ENCODE results near the gene PHLDB3.
A peak's percentile ranks its signal among the peaks of the same experiment; 100 is the strongest.

Gene PHLDB3

DNA sequence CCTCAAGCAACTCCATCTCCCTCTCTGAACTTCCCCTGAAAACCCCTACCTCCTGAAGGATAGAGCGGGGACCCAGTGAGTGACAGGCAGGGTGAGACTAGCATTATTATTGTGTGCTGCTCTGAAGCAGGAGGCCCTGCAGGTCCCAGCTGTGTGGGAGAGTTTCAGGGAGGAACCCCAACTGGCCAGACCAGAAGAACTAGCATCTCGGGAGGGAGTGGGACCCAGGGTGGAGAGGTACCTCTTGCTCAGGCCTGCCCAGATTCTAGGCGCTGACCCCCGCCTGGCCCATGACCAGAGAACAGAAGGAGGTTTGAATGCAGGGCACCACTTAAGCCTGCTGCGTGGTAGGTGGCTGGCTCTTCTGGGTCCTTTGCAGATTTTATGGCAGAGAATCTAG, 33.5 kb downstream of the PHLDB3 start:
- Histone ChIP-seq H3K27me3 (ENCODE audit: control insufficient read depth, insufficient read depth, low read length) (no peaks in the 10 kb centered on the region), H3K4me1 (ENCODE audit: control insufficient read depth, insufficient read depth, low read length) (peaks cover 10% of the 10 kb centered on the region), H3K4me3 (ENCODE audit: low read length) (no peak overlapping the region), H3K9ac (ENCODE audit: low read length) (no peak overlapping the region), H3K9me3 (ENCODE audit: control insufficient read depth, low read length) (no peaks in the 10 kb centered on the region), H3K36me3 (ENCODE audit: control insufficient read depth, insufficient read depth, low read length) (no peaks in the 10 kb centered on the region)

DNA sequence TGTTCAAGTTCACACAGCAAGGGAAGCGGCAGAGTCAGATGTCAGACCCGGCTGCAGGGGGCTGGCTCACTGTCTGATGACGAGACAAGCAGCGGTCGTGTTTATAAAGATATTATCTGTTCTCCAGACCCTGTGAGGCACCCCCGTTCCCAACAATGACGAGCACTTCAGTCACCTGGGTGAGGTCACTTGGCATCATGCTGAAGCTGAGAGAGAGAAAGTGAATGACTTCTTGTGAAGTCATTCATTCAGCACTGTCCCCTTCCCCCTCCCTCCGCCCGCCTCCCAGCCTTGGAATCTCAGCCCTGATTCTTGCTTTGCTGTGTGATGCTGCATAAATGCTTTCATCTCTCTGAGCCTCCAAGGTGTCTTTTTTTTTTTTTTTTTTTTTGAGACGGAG, 34.3 kb downstream of the PHLDB3 start:
- H3K27me3 ChIP-seq (ENCODE audit: control insufficient read depth, insufficient read depth, low read length): peaks cover 3% of the 10 kb centered on the region
- H3K4me1 ChIP-seq (ENCODE audit: control insufficient read depth, insufficient read depth, low read length): peaks cover 14% of the 10 kb centered on the region
- H3K9ac ChIP-seq (ENCODE audit: low read length): no peak overlapping the region
- H3K36me3 ChIP-seq (ENCODE audit: control insufficient read depth, insufficient read depth, low read length): no peaks in the 10 kb centered on the region
- no peaks in the 10 kb centered on the region for H3K9me3 ChIP-seq (ENCODE audit: control insufficient read depth, low read length)
- H3K4me3 ChIP-seq (ENCODE audit: low read length): no peak overlapping the region

DNA sequence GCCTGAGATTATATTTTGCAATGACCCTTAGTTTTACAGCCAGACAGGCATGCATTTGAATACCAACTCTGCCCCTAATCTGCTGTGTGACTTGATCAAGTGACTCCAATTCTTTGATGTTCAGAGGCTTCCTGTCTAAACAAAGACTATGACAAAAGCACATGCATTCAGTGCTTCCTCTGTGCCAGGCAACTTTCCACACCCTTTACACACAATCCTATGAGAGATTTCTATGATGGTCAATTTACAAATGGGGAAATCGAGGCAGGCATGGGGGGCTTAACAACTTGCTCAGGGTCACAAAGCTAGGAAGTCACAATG, 35.4 kb downstream of the PHLDB3 start:
- Histone ChIP-seq H3K9ac (ENCODE audit: low read length) (no peak overlapping the region), H3K4me3 (ENCODE audit: low read length) (no peak overlapping the region), H3K4me1 (ENCODE audit: control insufficient read depth, insufficient read depth, low read length) (peaks cover 13% of the 10 kb centered on the region), H3K27me3 (ENCODE audit: control insufficient read depth, insufficient read depth, low read length) (peaks cover 6% of the 10 kb centered on the region), H3K9me3 (ENCODE audit: control insufficient read depth, low read length) (no peaks in the 10 kb centered on the region), H3K36me3 (ENCODE audit: control insufficient read depth, insufficient read depth, low read length) (no peaks in the 10 kb centered on the region)

DNA sequence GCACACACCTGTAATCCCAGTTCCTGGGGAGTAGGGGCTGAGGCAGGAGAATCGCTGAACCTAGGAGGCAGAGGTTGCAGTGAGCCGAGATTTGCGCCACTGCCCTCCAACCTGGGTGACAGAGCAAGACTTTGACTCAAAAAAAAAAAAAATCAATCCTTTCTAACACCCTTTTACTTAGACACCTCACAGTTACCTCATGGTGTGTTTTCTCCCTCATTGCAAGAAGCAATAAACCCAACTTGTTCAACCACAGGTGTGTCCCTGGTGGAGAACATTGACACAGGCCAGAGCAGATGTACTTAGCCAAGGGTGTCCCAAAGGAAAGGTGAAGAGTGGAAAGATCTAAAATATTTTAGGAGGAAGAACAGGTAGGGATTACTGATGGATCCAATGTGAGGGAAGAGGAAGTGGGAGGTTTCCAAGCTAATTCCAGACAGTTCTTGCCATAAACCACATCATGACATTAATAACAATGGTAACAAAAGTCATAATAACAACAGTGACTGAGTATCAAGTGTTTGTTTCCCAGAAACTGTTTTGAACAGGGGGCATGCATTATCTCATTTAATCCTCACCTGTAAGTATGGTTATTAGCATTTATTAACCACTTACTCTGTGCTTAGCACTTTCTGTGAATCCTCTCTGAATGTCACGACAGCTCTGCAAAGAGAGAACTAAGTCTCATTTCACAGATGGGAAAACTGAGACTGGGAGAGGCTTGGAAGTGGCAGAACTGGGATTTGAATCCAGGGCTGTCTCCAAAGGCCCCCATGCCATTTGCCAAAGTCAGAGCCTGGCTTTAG, 36.0 kb downstream of the PHLDB3 start:
- Histone ChIP-seq H3K9ac (ENCODE audit: low read length) (no peak overlapping the region), H3K4me3 (ENCODE audit: low read length) (no peak overlapping the region), H3K4me1 (ENCODE audit: control insufficient read depth, insufficient read depth, low read length) (peaks cover 11% of the 10 kb centered on the region), H3K36me3 (ENCODE audit: control insufficient read depth, insufficient read depth, low read length) (no peaks in the 10 kb centered on the region), H3K9me3 (ENCODE audit: control insufficient read depth, low read length) (no peaks in the 10 kb centered on the region), H3K27me3 (ENCODE audit: control insufficient read depth, insufficient read depth, low read length) (peaks cover 6% of the 10 kb centered on the region)

DNA sequence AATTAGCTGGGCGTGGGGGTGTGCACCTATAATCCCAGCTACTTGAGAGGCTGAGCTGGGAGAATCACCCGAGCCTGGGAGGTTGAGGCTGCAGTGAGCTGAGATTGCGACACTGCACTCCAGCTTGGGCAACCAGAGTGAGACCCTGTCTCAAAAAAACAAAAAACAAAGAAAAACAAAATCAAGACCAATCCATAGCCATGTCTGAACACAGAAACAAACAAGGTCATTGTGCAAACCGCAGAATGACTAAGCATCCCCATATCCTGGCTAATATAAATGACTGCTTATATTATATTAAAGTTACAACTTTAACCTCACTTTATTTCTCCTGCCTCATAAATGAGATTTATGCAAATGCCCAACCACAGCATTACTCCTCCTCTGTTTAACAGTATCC, 36.8 kb downstream of the PHLDB3 start:
- H3K4me3 ChIP-seq (ENCODE audit: low read length): no peak overlapping the region
- H3K27me3 ChIP-seq (ENCODE audit: control insufficient read depth, insufficient read depth, low read length): peaks cover 6% of the 10 kb centered on the region
- H3K4me1 ChIP-seq (ENCODE audit: control insufficient read depth, insufficient read depth, low read length): peaks cover 11% of the 10 kb centered on the region
- no peaks in the 10 kb centered on the region for H3K9me3 ChIP-seq (ENCODE audit: control insufficient read depth, low read length)
- no peak overlapping the region for H3K9ac ChIP-seq (ENCODE audit: low read length)
- no peaks in the 10 kb centered on the region for H3K36me3 ChIP-seq (ENCODE audit: control insufficient read depth, insufficient read depth, low read length)

DNA sequence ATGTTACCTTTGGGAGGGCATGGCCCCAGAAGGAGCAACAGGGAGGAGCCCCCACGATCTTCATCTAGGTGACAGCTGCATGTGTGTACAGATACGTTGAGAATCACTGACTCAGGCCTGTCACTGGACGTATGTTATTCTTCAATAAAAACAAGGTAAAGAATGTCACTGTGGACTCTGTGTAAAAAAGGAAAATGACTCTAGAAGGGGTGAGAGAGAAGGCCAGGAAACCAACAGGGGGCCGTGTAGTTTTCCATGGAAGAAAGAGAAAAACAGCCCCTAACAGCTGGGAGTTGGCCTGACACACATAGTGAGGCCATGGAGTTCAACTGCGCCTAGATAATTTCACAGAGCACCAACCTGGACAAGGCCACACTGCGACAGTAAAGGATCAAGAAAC, 37.3 kb downstream of the PHLDB3 start:
- Histone ChIP-seq H3K4me1 (ENCODE audit: control insufficient read depth, insufficient read depth, low read length) (peaks cover 11% of the 10 kb centered on the region), H3K4me3 (ENCODE audit: low read length) (no peak overlapping the region), H3K36me3 (ENCODE audit: control insufficient read depth, insufficient read depth, low read length) (no peaks in the 10 kb centered on the region), H3K9ac (ENCODE audit: low read length) (no peak overlapping the region), H3K9me3 (ENCODE audit: control insufficient read depth, low read length) (no peaks in the 10 kb centered on the region), H3K27me3 (ENCODE audit: control insufficient read depth, insufficient read depth, low read length) (peaks cover 6% of the 10 kb centered on the region)

DNA sequence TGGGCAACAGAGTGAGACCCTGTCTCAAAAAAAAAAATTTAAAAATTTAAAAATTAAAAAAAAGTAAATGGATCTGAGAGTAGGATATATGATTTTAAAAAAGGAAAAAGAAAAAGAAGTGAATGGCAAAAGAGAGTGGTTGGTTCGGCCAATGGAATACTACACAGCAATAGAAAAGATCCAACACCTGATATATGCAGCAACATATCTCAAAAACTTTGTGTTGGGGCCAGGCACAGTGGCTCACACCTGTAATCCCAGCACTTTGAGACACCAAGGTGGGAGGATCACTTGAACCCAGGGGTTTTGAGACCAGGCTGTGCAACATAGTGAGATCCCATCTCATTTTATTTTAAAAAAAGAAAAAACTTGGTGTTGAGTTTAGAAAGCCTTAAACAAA, 37.8 kb downstream of the PHLDB3 start:
- Histone ChIP-seq H3K27me3 (ENCODE audit: control insufficient read depth, insufficient read depth, low read length) (peaks cover 6% of the 10 kb centered on the region), H3K9ac (ENCODE audit: low read length) (no peak overlapping the region), H3K9me3 (ENCODE audit: control insufficient read depth, low read length) (no peaks in the 10 kb centered on the region), H3K36me3 (ENCODE audit: control insufficient read depth, insufficient read depth, low read length) (no peaks in the 10 kb centered on the region), H3K4me3 (ENCODE audit: low read length) (no peak overlapping the region), H3K4me1 (ENCODE audit: control insufficient read depth, insufficient read depth, low read length) (peaks cover 11% of the 10 kb centered on the region)

DNA sequence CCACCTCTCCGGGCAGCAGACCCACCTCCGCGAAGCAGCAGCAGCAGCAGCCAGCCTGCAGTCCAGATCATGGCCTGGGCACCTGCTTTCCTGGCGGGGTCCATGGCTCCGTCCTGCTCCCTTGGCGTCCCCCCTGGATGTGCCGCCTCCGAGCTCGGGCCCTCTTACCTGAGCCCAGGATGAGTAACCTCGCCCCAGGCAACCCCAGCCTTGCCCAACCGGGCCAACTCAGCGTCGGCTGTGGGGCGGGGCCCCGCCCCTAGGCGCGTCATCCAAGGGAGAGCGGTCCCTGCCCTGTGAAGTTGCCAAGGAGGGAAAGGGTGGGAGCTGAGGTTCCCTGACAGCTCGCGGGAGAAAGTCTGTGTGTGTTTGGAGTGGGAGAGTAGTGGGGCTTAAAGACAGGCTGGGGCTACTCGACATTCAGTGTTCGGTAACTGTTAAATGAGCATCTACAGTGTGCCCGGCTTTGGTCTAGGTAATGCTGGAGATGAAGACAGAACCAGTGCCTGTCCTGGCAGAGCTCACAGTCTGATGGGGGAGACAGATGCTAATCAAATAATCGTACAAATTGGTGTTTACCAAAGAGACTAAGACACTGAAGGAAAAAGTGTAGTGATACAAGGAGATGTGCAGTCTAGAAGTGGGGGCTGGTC, 39.0 kb downstream of the PHLDB3 start, which contains the start of gene LYPD3:
LYPD3 (minus strand) TSS at position 141 of the 653 bp plus-strand sequence; CDS start at position 104, 37 bp downstream.
- Histone ChIP-seq H3K36me3 (ENCODE audit: control insufficient read depth, insufficient read depth, low read length) (no peaks in the 10 kb centered on the region), H3K4me1 (ENCODE audit: control insufficient read depth, insufficient read depth, low read length) (peaks cover 11% of the 10 kb centered on the region), H3K9me3 (ENCODE audit: control insufficient read depth, low read length) (no peaks in the 10 kb centered on the region), H3K9ac (ENCODE audit: low read length) (no peak within 1 kb of the TSS), H3K27me3 (ENCODE audit: control insufficient read depth, insufficient read depth, low read length) (peaks cover 6% of the 10 kb centered on the region), H3K4me3 (ENCODE audit: low read length) (no peak within 1 kb of the TSS)

DNA sequence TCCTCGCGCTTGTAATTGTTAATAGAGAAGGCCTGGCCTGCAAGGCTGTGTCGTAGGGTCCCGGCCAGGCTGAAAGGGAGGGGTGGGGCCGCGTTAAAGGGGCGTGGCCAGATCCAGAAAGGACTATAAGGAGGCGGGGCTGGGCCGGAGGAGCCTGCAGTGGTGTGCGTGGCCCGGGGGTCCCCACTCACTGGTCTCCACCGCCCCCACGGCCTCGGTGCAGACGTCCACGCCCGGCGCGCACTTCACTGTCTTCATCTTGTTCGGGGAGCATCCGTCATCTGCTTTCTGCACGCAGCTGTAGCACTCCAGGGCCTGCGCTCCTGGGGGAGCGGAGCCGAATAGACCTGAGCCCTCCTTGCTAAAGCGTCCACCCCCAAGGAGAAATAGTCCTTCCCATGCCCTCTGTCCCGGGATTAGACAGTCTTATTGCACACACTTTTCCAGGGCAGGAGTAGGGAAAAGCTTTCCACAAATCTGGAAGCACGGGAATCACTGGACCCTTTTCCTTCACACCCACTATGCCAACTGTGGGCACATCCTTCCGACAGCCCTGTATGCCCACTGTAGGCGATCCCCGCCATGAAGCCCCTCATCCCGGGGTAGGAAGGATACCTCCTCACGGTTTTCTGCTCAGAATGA, 40.3 kb downstream of the PHLDB3 start:
- Histone ChIP-seq H3K9ac (ENCODE audit: low read length) (peak overlapping the region; percentile 47), H3K9me3 (ENCODE audit: control insufficient read depth, low read length) (no peaks in the 10 kb centered on the region), H3K4me3 (ENCODE audit: low read length) (peak overlapping the region; percentile 76), H3K36me3 (ENCODE audit: control insufficient read depth, insufficient read depth, low read length) (no peaks in the 10 kb centered on the region), H3K4me1 (ENCODE audit: control insufficient read depth, insufficient read depth, low read length) (peaks cover 11% of the 10 kb centered on the region), H3K27me3 (ENCODE audit: control insufficient read depth, insufficient read depth, low read length) (peaks cover 6% of the 10 kb centered on the region)

DNA sequence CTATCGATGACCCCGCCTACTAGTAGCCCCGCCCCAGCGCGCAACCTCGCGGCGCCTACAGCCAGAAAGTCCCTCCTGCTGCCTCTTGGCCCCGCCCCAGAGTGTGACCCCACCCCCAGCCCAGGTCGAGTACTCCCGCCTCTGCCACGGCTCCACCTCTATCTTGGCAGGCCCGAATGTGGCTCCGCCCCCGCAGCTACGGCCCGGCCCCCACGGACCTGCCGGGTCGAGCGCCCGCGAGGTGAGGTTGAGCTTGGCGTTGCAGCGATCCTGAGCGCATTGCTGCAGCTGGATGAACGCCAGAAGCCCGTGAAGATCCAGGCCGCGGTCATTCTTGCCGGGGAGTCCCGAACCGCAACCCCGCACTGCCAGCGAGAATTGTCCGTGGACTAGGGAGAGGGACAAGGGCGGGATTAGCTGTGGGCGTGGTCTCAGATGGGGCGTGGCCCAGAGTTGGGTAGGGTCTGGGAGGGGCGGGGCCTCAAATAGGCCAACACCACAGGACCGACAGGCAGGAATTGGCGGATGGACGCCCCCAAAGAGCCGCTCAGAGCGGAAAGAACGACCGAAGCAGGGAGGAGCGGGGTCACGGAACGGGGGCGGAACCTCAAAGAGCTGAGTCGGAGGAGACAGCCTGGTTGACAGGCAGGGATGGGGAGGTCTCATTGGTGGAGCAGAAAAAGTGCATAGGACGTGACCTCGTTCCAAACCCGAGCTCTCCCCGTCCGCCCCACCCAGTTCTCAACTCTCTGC, 41.0 kb downstream of the PHLDB3 start:
- Histone ChIP-seq H3K4me3 (ENCODE audit: low read length) (peak overlapping the region; percentile 76), H3K9ac (ENCODE audit: low read length) (peak overlapping the region; percentile 47), H3K4me1 (ENCODE audit: control insufficient read depth, insufficient read depth, low read length) (peaks cover 11% of the 10 kb centered on the region), H3K36me3 (ENCODE audit: control insufficient read depth, insufficient read depth, low read length) (no peaks in the 10 kb centered on the region), H3K27me3 (ENCODE audit: control insufficient read depth, insufficient read depth, low read length) (peaks cover 6% of the 10 kb centered on the region), H3K9me3 (ENCODE audit: control insufficient read depth, low read length) (no peaks in the 10 kb centered on the region)

DNA sequence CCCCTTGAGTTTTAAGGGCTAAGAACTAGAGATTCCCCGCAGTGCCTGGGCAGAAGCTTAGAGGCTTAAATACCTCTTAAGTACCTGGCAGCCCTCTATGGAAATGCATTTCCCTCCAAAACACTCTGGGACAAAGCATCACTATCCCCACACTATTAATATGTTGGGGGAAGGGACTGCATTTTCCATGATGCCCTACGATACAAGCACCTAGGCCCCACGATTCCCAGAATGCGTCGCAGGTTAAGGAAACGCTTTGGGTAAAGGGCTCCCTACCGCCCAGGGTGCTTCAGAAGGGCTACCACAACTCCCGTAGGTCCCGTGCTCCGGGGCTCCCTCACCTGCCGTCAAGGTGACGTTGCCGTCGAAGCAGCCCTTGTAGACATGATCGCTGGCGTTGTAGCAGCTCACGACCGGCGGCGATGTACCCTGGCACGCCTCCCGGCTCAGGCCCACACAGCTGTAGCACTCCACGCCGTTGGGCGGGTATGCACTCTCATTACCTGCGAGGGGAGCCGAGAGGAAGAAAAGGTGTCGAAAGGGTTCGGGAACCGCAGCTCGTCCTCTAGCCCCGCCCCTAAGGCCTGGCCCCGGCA, 41.7 kb downstream of the PHLDB3 start:
- Histone ChIP-seq H3K4me3 (ENCODE audit: low read length) (no peak overlapping the region), H3K36me3 (ENCODE audit: control insufficient read depth, insufficient read depth, low read length) (no peaks in the 10 kb centered on the region), H3K9ac (ENCODE audit: low read length) (no peak overlapping the region), H3K27me3 (ENCODE audit: control insufficient read depth, insufficient read depth, low read length) (peaks cover 6% of the 10 kb centered on the region), H3K4me1 (ENCODE audit: control insufficient read depth, insufficient read depth, low read length) (peaks cover 11% of the 10 kb centered on the region), H3K9me3 (ENCODE audit: control insufficient read depth, low read length) (no peaks in the 10 kb centered on the region)

All from mucosa of stomach (tissue), 1 donor.